Measurements from ENCODE around the gene MN1.
A peak's percentile ranks its signal among the peaks of the same experiment; 100 is the strongest.

Gene MN1

GRCh38 chr22:27731621-27732020 is 69.9 kb downstream of the MN1 start:
- no peak for DNase-seq

GRCh38 chr22:27730641-27731433 is 70.7 kb downstream of the MN1 start:
- peak; percentile 45 for DNase-seq

- DNase-seq: no peak
Measured at GRCh38 chr22:27729246-27729645, 72.3 kb downstream of the MN1 start.

GRCh38 chr22:27727673-27728451 is 73.7 kb downstream of the MN1 start:
- no peak for DNase-seq

- DNase-seq: peak; percentile 24
Measured at GRCh38 chr22:27726686-27727449, 74.7 kb downstream of the MN1 start.

GRCh38 chr22:27726331-27726685 is 75.2 kb downstream of the MN1 start:
- DNase-seq: peak; percentile 9

- peak; percentile 1 for DNase-seq
Measured at GRCh38 chr22:27725661-27726060, 75.9 kb downstream of the MN1 start.

- DNase-seq: peak; percentile 5
Measured at GRCh38 chr22:27724709-27725108, 76.8 kb downstream of the MN1 start.

- no peak for DNase-seq
Measured at GRCh38 chr22:27724157-27724556, 77.4 kb downstream of the MN1 start.

- peak; percentile 8 for DNase-seq
Measured at GRCh38 chr22:27723708-27724107, 77.8 kb downstream of the MN1 start.

GRCh38 chr22:27723158-27723557 is 78.4 kb downstream of the MN1 start:
- no peak for DNase-seq

GRCh38 chr22:27720860-27721259 is 80.7 kb downstream of the MN1 start:
- DNase-seq: no peak

GRCh38 chr22:27719535-27720227 is 81.9 kb downstream of the MN1 start:
- no peak for DNase-seq

GRCh38 chr22:27719036-27719347 is 82.6 kb downstream of the MN1 start:
- DNase-seq: no peak

GRCh38 chr22:27718186-27719035 is 83.1 kb downstream of the MN1 start:
- no peak for DNase-seq

GRCh38 chr22:27717094-27717493 is 84.5 kb downstream of the MN1 start:
- no peak for DNase-seq

GRCh38 chr22:27716074-27716473 is 85.5 kb downstream of the MN1 start:
- no peak for DNase-seq

GRCh38 chr22:27715106-27715505 is 86.5 kb downstream of the MN1 start:
- no peak for DNase-seq

- DNase-seq: no peak
Measured at GRCh38 chr22:27714068-27714467, 87.5 kb downstream of the MN1 start.

GRCh38 chr22:27713461-27713860 is 88.1 kb downstream of the MN1 start:
- no peak for DNase-seq

- no peak for DNase-seq
Measured at GRCh38 chr22:27711756-27712155, 89.8 kb downstream of the MN1 start.

GRCh38 chr22:27711012-27711411 is 90.5 kb downstream of the MN1 start:
- DNase-seq: no peak

All from activated effector memory CD4-positive, alpha-beta T cell treated with anti-CD3 and anti-CD28 coated beads, Interleukin-2, amount 50 U/mL, for 16 hours (primary cell).